HG02885 (cell line): ENCODE results near the gene MIER2.
"Not testable (repeated sequence)": the region's sequence is repeated elsewhere in the genome, so short reads cannot be mapped to it uniquely, and the experiment has no call there.

Experiments used
- ATAC-seq: cut with Tn5 transposase; IDR thresholded peaks from one replicate; pipeline ENCODE4 v1.9.1; 2021; ENCODE audit warnings: mild to moderate bottlenecking; ENCODE audit not compliant: unreplicated experiment, poor library complexity

Gene MIER2

GRCh38 chr19:380618-381219 is 36.1 kb upstream of the MIER2 start:
- not testable (repeated sequence) for ATAC-seq

- ATAC-seq = no peak
Observed at GRCh38 chr19:379796-380195, 35.2 kb upstream of the MIER2 start.

- no peak for ATAC-seq
Observed at GRCh38 chr19:378706-379105, 34.1 kb upstream of the MIER2 start.

GRCh38 chr19:377801-378581 is 33.4 kb upstream of the MIER2 start:
- no peak for ATAC-seq

- no peak for ATAC-seq
Observed at GRCh38 chr19:376111-376470, 31.5 kb upstream of the MIER2 start.

DNA sequence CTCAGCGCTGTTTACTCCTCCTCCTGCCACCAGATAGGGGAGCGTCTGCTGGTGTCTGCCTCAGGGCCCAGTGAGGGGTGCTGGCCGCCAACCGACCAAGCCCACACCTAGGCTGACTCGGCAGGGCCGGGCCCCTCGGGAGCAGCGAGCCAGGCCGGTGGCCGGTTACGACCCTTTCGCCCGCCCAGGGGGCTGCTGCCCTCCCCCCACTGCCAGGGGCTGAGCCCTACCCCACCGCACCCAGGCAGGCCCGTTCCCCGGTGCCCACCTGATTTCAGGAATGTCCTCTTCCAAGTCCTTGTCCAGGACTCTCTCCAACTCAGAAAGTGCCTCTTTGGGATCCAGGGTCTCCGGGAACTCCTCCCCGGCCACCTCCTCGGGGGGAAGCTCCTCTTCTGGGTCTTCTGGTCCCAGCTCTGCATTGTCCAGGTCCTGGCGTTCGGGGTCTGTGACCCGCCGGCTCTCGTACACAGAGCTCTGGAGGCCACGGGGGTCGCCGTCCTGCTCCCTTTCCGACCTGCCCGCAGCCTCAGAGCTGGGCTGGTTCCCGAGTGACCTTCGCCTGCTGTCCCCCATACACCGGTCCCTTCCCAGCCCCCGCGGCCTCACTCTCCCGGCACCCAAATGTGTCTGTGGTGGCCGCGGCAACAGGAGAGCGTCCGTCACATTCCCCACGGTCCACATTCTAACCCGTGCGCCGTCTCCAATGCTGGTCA is 31.0 kb upstream of the MIER2 start:
- ATAC-seq = no peak

DNA sequence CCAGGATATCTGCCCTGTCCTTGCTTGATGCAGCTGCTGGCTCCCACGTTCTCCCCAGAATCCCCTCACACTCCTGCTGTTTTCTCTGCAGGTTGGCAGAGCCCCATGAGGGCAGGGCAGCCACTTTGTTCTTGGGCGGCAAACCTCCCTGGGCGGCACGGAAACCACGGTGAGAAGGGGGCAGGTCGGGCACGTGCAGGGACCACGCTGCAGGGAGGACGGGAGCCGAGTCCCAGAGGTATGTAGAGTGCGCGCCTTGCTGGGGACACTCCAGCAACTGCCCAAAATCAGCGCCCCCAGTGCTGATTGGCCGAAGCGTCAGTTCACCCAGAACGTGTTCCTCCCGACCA is 30.3 kb upstream of the MIER2 start:
- no peak for ATAC-seq

DNA sequence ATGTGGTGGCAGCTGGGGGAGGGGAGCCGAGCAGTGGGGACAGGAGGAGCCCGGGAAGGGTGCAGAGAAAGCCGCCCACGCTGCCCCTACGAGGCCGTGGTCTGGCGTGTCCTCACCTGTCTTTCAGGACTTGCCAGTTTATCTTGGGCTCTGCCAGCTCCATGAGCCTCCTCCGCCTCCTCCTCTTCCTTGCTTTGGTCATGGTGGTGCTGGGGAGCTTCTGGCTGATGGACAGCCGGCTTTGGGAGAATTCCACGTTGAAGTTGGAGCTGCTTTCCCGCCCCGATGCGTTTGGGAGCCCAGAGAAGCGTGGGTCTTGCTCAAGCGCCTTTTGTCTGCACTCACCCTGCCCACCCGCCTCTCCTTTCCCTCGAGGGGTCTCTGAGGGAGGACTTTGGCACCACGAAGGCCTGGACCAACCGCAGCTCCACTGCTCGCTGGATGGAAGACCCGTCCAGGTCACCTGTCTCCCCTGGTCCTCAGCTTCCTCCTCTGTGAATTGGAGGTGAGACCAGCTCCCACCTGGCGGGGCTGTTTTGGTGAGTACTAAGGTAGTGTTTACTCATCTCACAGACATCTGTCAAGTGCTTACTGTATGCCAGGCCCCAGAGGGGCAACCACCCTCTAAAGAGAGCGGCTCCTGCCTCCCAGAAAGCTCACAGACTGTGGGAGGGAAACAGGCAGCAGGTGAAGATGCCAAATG is 29.7 kb upstream of the MIER2 start:
- ATAC-seq = no peak

- ATAC-seq = no peak
Observed at GRCh38 chr19:373391-374182, 29.0 kb upstream of the MIER2 start.

GRCh38 chr19:372306-372890 is 27.8 kb upstream of the MIER2 start:
- no peak for ATAC-seq

DNA sequence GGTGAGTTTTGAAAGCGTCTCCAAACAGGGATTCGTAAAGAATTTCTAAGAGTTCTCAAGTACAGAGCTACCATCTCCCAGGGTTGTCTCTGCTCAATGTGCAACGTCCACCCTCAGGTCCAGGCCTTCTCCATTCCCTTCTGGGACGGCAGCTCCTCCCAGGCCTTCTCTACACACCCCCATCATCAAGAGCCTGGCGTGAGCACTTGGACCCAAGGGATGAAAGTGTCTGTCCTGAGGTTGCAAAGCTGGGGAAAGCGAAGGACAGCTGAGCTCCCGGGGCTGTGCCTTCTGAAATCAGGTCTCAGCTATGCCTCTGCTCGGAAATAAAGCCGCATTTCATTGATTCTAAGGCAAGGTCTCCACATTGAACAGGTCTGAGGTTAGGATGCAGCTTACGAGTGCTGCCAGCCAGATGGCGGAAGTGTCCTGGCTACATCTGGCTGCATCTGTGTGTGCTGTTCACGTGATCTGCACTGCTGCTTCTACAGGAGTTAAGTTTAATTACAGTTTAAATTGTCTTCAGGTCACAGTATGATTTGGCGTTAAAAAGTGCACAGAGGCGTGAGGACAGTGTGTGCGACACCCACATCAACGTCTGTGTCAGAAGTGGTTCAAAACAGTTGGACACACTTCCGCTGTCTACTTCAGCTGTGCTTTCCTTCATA is 27.0 kb upstream of the MIER2 start:
- ATAC-seq = no peak

DNA sequence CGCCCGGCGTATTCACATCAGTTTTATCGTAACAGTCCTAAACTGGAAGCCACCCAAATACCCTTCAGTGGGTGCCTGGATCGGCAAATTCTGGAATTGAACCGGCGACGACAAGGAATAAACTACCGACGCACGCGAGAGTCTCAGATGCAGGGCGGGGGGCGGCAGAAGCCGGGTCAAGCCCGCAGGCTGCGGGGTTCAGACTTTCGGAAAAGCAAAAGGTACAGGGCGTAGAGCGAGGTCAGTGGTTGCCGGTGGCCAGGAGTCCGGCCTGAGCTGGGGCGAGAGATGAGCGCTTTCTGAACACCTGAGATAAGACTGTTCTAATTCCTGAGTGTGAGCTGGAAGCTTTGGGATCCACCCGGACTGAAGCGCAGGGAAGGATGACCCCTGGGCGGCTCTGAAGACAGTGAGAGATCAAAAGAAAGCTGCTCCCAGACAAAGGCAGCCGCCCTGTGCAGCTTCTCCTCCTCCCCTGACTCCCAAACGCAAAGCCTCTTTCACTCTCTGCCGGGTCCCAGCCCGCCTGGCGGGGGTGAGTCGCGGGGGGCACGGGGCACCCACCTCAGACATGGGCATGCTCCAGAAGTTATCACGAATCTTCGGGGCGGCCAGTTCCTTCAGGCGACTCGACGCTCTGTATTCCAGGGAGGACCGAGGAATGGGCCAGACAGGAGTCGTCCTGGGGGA is 26.2 kb upstream of the MIER2 start:
- ATAC-seq = no peak

DNA sequence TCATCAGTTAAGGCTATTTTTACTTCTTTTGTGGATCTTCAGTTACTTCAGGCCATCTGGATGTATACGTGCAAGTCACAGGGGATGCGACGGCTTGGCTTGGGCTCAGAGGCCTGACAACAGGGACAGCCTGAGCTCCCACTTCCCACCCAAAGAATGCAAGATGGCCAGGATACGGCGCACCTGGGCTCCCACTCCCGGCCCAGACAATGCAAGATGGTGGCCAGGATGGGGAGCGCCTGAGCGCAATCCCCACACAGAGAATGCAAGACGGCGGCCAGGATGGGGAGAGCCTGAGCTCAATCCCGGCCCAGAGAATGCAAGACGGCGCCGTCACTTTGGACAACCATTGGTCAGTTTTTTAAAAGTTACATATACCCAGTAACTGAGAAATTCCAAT is 25.3 kb upstream of the MIER2 start:
- no peak for ATAC-seq

- ATAC-seq = no peak
Observed at GRCh38 chr19:369256-369655, 24.7 kb upstream of the MIER2 start.

DNA sequence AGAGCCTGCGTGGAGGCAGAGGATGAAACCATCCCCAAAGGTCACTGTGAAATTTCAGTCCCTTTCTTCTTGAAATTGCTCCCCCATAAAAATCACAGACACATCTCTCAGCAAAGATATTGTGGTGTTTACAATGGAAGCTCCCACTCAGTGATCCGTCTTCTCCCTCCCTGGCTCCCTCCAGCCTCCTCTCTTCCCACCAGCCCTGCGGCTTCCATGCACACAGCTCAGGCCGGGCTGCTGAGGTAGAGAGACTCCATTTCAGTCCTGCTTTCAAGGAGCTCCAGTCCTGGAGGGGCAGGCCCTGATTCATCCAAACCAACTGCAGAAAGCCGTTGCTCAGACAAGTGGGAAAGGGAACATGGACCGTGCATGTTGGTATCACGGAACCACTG is 24.0 kb upstream of the MIER2 start:
- no peak for ATAC-seq

- no peak for ATAC-seq
Observed at GRCh38 chr19:367963-368629, 23.5 kb upstream of the MIER2 start.

DNA sequence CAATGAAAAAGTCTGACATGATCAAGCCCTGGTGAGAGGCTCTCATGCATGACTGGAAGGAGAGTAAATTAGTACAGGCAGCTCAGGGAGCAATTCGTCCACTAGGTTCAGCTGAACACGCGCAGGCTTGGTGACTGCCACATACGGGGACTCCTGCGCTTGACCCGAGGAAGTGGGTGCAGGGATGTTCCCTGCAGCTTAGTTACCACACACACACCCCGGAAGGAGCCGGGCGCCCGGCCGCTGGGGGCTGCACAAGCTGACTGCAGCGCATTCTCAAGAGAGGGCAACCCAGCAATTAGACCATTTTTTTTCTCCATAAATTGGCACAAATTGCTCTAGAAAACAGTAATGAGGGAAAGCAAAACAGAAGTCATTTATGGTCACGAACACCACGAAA is 23.0 kb upstream of the MIER2 start:
- ATAC-seq = no peak

DNA sequence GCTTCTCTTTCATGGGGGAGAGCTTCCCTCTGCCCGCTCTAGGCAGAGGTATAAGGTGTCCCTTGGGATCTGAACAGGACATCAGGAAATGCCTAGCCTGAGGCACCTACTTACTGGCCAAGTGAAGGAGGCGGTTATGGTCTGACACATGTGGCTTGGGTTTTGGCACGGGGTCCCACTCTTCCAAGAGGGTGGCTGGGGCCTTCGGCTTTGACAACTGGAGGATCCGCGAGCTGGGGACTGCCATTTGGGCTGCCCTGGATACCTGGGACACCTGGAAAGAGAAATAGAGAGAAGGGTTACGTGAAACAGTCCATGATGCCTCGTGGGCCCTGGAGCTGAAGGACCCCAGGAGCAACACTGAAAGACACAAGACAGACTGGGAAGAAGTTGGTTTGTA is 22.4 kb upstream of the MIER2 start:
- ATAC-seq = no peak
